ENCODE measurements around the gene JAZF1.
"Not testable (repeated sequence)": the region's sequence is repeated elsewhere in the genome, so short reads cannot be mapped to it uniquely, and the experiment has no call there.

JAZF1 gene

DNA sequence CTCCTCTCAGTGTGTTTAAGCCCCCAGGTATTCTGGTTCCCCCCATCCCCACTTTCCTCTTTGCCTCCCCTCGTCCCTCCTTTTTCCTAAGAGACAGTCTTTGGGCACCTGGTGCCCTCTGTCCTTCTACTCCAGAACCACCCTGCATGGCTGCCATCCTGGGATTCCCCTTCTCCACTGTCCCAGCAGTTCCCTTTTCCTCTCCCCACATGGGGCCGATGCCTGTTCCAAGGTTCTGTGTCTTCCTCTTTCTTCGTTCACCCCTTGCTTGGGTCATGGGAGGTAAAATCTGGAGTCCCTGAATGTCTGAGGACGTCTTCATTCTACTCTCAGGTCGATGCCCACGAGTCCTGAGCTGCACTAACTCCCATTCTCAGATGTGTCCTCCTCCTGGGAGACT lies 319.8 kb downstream of the JAZF1 start:
- no peak for DNase-seq

DNA sequence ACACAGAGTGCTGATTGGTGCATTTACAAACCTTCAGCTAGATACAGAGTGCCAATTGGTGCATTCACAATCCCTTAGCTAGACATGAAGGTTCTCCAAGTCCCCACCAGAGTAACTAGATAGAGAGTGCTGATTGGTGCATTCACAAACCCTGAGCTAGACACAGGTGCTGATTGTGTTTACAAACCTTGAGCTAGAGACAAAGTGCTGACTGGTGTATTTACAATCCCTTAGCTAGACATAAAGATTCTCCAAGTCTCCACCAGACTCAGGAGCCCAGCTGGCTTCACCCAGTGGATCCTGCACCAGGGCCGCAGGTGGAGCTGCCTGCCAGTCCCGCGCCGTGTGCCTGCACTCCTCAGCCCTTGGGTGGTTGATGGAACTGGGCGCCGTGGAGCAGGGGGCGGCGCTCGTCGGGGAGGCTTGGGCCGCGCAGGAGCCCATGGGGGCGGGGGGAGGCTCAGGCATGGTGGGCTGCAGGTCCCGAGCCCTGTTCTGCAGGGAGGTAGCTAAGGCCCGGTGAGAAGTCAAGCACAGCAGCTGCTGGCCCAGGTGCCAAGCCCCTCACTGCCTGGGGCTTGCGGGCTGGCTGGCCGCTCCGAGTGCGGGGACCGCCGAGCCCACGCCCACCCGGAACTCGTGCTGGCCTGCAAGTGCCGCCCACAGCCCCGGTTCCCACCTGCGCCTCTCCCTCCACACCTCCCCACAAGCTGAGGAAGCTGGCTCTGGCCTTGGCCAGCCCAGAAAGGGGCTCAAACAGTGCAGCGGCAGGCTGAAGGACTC lies 323.7 kb downstream of the JAZF1 start:
- not testable (repeated sequence) for DNase-seq

DNA sequence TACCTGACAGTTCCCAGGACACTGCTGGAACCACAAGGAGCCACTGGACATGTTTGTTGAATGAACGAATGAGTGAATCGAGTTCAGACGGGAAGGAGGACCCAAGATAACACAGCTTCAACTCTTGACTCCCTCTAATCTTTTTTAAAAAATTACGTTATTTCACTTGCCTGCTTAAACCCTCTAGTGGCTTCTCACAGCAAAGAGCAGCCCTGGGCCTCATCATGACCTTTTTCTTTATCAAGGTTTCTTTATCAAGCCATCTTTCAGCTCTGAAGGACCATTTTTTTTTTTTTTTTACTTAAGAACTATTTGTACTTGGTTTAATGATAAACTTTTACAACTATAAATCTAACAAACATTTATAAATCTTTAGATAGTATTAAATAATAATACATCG lies 330.1 kb downstream of the JAZF1 start:
- no peak for DNase-seq

DNA sequence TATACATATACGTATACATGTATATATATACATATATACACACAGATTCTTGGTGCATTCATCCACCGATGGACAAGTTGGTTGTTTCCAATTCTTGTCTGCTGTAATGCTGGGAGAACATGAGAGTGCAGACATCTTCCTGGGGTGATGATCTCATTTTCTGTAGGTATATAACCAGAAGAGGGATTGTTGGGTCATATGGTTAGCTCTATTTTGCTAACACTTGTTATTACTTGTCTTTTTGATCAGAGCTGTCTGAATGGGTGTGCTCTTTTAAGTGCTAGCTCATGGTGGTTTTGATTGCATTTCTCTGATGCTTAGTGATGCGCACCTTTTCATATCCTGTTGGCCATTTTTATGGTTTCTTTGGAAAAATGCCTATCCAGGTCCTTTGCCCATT lies 334.2 kb downstream of the JAZF1 start:
- DNase-seq = no peak

DNA sequence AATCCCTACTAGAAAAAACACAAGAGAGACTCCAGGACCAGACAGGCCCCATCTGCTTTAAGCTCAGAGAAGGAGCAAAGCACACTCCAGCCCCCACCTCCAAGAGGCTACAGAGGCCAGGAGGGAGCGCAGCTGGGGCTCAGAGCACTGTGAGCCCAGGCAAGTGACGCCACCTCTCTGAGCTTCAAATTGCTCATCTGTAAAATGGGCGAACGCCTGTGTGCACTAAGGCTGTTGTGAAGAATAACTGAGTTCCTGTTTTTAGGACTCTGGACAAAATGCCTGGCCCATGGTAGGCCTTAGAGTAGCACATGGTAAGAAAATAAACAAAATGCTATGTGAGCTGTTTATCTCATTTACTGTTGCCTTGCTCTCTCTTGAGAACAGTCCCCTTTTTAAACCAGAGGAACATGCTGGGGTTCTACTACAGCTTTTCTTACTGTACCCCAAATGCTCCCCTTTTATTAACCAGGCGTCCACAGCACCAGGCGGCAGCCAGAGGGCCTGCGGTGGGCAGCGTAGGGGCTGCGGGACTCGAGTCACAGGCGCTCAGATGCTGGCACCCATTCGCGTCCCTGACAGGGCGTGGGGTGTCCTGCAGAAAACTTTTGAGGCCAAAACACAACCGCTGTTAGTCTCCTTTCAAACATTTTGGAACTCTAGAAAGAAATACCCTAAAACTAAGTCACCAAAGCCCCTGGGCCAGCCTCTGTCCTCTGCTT lies 336.9 kb downstream of the JAZF1 start:
- no peak for DNase-seq

DNA sequence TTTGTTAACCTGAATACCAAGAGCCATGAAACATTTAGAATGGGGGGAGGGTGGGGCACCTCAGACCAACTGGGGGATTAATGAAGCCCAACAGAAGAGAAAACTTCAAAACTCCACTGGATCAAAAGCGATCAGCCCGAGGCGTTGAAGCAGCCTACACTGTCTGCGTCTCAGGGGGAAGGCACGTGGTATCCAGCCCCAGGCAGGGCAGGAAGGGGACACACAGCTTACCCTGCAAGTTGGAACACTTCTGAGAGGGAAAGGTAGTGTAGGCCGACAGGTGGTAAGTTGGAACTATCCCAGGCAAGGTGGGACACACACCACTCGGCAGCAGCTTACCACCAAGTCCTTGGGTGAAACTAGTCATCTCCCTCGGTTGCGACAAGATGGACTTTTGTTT lies 337.7 kb downstream of the JAZF1 start:
- no peak for DNase-seq

DNA sequence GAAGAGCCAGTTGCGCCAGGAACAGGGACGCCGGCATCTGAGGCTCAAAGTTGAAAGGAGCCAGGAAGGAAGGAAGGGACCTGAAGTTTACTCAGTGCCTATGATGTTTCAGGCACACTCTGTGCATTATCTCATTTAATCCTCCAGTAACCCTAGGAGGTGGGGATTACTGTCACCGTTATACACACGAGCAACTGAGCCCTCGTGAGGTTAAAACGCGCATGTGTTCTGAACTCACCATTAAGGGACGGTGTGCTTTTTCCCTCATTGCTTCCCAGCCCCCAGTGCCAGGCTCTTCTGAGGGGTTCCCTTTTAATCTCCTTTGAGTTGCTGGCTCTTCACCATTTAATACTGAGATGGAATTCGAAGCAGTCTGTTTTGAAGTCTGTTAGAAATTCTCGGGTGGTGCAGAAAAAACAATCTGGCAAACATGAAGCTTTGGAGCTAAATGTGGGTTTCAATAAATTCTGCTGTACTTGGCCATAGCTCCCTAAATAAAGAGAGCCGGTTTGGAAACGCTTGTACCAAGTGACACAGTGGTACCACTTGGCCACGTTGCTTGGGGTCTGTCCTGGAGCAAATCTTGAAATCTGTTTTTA lies 338.4 kb downstream of the JAZF1 start:
- no peak for DNase-seq

DNA sequence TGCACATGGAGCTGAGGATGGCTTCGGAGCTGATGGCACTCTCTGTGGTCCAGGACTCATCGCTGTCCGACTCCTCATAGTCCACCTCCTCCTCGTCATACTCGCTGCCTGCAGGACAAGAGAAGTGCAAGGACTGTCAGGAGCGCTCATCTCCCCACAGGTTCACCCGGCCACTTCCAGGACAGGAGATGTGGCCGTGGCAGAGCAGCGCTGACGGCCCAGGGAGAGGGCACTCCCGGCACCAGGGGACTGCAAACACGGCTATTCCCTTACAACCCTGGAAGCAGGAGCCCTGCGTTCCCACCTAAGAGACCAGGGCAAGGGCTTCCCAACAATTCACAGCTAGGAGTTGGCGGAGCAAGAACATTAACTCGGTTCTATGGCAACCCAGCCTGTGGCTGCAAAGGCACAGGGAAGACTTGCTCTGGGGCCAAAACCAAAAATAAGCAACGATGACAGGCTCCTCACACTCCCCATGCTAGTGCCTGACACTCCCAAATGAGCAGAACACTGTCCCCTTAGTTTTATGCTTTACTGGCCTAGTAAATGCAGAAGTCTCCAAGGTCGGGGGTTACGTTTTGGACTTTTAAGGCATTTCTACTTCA lies 339.7 kb downstream of the JAZF1 start:
- DNase-seq = no peak

DNA sequence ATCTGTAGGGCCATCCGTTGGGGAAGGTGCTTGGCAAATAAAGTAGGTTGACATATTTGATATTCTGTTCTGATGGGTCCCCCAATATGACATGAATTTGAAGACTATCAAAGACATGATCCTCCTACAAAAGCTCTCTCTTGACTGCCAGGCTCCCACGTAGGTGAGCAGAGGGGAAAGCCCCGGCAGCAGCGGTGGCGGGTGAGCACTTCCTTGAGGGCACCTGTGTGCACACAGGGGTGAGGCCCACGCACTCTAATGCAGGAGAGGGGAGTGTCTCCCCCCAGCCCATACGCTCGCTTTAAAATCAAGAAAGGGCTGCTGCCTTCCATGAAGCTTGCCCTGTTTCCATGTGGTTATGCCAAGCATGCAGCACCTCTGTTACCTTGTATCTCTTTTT lies 340.3 kb downstream of the JAZF1 start:
- no peak for DNase-seq

DNA sequence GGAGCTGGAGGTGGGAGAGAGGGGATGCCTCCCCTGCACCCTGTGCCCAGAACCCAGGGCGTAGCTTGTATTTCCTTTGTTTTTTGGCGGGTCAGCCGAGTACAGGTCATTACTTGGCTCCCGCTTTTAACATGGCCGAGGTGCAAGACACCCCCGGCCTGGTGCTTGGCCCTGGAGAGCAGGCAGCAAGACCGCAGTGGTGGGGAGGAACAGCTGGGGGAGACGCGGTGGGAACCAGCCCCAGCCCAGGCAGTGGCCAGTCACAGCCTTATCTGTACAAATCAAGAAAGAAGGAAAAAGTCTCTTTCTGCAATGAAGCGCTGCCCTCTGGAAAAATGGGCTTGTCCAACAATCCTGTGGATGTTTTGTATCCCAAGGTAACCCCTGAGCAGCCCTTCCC lies 341.5 kb downstream of the JAZF1 start:
- no peak for DNase-seq

DNA sequence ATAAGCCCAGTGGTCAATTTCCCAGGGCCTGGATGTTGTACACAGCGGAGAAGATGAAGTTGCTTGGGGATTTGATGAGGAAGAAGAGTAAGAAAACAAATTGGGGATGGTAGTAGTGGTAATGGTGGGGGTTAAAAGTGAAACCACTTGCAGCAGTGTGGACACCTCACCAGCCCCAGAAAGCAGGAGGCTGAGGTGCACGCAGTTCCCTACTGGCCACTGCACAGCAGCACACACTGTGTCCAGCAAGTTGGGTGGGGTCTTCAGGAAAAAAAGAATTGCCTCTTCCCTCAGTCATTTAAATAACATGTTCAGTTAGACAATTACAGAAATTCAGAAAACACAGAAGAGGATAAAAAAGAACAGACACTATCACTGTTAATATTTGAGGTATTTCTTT lies 344.1 kb downstream of the JAZF1 start:
- DNase-seq = no peak

DNA sequence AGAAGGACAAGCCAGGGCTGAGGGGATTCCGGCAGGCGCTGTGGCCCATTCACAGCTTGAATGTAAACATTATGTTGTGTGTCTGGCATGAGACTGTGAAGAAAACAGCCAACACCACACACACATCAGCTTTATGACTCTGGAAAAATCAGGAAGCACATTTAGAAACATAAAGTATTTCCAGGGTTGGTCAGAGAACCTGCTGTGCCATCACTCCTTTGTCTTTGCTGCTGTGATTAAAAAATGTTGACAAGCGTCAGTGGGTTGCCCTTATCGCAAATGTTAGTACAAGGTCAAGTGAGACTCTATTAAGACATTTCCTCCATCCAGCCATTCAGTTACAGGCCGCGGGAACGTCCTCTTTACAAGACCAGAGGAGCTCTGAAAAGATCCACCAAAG lies 345.2 kb downstream of the JAZF1 start:
- DNase-seq = no peak

DNA sequence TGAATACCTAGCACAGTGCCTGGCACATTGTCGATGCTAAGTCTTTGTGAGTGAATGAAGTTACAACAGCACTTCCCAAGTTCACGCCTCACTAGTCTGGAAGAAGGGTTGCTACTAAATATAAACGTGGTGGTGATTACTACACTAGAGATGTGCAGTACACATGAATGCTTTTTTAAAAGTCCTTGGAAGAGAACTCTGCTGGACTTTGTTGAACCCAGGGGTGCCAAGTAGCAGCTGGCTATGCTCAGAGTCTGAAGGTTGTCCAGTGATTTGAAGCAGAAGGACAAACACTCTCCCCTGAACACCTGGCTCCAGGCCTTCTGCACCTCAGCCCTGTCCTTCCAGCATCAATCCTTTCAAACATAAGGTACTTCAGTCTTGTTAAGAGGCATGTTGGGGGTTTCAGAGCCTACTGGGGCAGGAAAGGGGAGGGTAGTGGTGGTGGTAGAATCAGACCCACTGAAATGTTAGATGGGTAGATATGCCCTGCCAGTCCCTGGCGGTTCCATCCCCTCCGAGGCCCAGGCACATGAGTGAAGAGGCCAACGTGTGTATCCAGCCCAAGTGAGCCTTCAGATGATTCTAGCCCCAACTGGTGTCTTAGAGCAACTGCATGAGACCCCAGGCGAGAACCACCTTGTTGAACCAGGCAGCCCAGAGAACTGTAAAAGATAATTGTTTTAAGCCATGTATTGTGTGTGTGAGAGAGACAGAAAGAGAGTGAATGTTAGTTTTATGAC lies 346.2 kb downstream of the JAZF1 start:
- no peak for DNase-seq

DNA sequence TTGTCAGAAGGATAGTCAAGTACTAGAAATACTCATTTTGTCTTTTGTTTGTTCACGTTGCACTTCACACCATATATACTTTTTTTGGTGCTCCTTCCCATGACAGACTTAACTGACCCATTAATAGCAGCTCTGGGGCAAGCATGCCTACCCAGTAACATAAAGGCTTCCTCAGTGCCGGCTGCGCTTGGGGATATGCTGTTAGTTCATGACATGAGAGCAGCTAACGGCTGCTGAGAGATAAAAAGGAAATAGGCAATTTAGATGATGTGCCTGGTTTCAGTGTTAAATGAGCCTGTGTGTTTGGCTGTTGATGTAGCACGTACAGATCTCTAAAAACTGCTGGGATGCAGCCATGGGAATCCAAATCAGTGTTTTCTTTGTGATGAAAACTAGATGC lies 354.2 kb downstream of the JAZF1 start:
- DNase-seq = no peak

DNA sequence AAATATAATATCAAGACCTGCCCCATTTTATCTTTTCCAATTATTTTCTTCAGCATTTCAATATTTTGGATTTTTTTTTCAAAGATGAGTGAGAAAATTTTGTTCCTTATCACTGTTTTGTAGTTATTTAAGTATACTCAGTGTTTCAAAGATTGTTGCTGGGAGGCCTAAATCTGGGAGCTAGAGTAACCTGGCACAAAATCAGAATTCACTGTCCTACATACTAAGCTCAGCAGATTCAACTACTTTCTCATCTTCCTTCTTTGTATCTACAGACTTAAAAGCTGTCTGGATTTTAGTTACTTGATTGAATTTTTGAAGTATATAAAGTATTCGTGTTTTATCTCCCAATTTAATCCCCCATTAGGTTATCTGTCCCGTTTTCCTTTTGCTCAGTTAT lies 354.7 kb downstream of the JAZF1 start:
- DNase-seq = no peak

DNA sequence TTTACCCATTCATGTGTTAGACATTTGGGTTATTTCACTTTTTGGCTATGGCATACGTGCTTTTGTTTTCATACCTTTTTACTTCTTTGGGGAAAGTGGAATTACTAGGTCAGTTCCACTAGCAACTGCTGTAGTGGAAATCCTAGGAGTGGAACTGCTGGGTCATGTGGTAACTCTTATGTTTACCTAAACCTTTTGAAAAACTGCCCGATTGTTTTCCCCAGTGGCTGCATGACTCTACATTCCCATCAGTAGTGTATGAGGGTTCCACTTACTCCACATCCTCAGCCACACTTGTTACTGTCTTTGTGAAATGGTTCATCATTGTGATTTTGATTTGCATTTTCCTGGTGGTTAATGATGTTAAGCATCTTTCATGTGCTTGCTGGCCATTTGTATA lies 358.4 kb downstream of the JAZF1 start:
- DNase-seq = no peak

DNA sequence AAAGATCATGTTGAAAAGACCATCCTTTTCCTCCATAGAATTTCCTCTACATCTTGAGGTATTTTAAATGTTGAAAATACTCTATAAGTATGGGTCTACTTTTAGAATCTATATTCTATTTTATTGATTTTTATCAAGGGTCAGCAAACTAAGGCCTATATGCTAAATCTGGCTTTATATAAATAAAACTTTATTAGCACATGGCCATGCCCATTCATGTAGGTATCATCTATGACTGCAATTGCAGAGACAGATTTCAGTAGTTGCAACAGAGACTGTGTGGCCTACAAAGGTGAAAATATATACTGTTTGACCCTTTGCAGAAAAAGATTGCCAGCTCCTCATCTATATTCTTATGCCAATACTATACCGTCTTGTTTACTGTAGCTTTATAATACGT lies 367.9 kb downstream of the JAZF1 start:
- no peak for DNase-seq

DNA sequence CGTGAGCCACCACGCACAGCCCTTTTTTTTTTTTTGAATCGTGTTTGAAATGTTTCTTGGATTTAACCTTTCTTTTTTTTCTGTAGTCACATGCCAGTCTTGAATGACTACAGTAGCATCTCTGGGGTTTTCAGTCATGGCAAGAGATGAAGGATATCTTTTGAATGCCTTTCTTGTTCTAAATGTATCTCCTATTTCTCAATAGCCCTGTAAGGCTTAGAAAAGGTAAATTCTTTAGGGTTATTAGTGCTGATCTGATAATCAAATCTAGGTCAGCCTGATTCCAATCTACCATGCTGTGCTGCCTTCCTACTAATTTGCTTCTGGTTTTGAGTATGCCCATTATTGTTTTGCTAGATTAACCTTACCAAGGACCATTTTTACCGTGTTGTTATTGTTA lies 370.4 kb downstream of the JAZF1 start:
- DNase-seq = no peak

DNA sequence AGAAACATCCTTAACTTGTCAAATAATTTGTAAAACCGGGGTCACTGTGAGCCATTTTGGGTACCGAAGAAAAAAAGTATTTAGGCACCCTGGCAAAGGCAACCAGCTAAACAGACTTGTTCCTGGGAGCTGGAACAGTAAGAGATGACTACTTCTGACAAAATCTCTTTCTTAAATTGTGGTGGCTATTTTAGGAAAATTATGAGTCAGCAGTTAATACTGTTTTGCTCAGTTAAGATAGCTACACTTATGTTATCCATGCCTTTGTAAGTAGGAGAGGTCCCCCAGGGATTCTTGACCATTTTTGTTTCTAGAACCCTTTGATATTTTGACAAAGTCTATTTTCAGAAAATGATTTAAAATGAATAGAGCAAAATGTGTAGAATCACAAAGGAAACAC lies 372.0 kb downstream of the JAZF1 start:
- peak; percentile 46 for DNase-seq

DNA sequence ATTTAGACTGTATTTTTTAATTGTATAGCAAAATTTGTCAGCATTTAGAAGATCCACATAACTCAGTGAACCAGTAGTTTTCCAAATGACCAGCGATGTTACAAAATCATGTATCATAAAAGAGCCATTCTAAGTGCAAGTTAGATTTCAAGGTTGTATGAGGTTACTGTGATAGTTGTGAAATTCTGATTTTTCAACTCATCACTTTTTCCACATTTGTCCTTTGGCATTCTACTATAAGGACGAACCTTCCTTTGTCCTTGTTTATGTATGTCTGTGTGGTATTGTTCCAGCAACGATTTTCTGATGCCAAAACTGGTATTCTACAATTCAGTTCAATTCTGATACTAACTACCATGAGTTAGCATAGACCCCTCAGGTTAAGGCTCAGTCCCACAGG lies 376.5 kb downstream of the JAZF1 start:
- DNase-seq = no peak

DNA sequence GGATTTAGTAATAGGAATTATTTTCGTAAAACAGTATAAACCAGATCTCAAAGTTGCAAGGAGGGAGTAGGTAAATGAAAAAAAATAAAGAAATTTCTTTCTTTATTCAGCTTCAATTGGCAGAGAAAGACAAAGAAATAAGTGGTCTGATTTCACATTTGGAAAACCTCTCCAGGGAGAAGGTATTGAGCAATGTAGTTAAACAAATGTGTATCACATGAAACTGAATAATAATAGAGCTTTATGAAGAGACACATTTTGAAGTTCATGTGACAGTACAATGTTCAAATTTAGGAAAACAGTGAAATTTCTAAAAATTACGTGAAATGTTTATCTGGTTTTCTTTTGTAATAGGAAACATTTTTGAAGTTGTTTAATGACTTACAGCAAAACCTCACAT lies 377.6 kb downstream of the JAZF1 start:
- no peak for DNase-seq

DNA sequence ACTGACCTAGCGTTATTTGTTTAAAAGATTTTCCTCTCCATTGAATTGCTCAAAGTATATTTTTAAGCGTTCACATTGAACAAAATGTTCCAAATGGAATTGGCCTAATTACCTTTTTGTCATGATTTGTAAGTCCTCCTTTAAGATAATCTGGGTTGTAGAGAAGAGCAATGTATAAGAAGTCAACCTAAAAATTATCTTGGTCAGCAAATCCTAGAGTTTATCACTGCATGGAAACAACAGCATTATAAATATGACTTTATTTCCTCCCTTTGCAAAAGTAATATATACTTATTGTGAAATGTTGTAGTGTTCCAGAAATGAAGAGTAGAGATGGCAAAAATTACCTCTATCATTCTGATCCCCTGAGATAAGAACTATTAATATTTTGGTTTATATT lies 381.4 kb downstream of the JAZF1 start:
- DNase-seq = no peak

DNA sequence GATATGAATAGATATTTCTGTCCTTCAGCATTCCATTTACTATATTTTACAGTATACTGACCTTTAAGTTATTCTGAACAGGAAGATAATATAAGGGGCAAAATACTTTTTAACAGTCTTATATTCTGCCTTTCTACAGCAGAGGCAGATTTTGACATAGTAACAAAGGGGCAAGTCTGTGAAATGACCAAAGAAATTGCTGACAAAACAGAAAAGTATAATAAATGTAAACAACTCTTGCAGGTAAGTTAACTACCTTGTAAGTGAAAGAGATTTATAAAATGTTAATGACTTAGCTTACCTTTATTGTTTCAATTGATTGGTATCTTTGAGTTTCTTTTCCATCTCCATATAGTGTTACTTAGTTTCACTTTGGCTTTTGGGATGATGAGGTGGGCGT lies 384.6 kb downstream of the JAZF1 start:
- no peak for DNase-seq
